Sigmoid colon (tissue), 7 donors: ENCODE measurements around the gene GPR55. TPM values are rescaled to one million over a fixed set of nuclear protein-coding genes. Genes with fewer than 3 reads are reported as not detected.

Experiments used
- DNase-seq: peaks from one replicate; pipeline ENCODE4 v3.0.0-alpha.2; 2019
- H3K27ac ChIP-seq, 4 donors: fragments of 200-600 bp; sonication (generic); one replicate each; pipeline ENCODE4 v1.5.1; 2016 to 2019; ENCODE audit warnings: mild to moderate bottlenecking in 1 of 4
- H3K27me3 ChIP-seq, 3 donors: fragments of 200-600 bp; sonication (generic); one replicate each; pipeline ENCODE4 v1.5.1; 2019; ENCODE audit warnings: mild to moderate bottlenecking in 1 of 3
- H3K36me3 ChIP-seq, 4 donors: fragments of 200-600 bp; sonication (generic); one replicate each; pipeline ENCODE4 v1.5.1; 2016 to 2019
- H3K4me1 ChIP-seq, 4 donors: fragments of 200-600 bp; sonication (generic); one replicate each; pipeline ENCODE4 v1.5.1; 2017 to 2019
- H3K4me3 ChIP-seq, 4 donors: fragments of 200-600 bp; sonication (generic); one replicate each; pipeline ENCODE4 v1.5.1; 2017 to 2019; ENCODE audit warnings: mild to moderate bottlenecking in 2 of 4, moderate library complexity in 1 of 4
- H3K9me3 ChIP-seq, 4 donors: fragments of 200-600 bp in 3 of 4; sonication (generic) in 3 of 4; one replicate each; pipeline versions ENCODE4 v1.5.1 to v1.6.1; 2013 to 2019
- EP300 ChIP-seq, 4 donors: sonication (generic); formaldehyde crosslinking; IDR thresholded peaks; one replicate each; pipeline ENCODE4 v1.6.1; 2017; ENCODE audit warnings: antibody characterized with exemption in 4 of 4
- POLR2A ChIP-seq, 2 donors: fragments of 450-650 bp; IDR thresholded peaks; one replicate each; pipeline ENCODE4 v1.6.1; 2016; ENCODE audit warnings: antibody characterized with exemption in 2 of 2, mild to moderate bottlenecking in 2 of 2, moderate library complexity in 2 of 2
- POLR2AphosphoS5 ChIP-seq, 4 donors: sonication (generic); formaldehyde crosslinking; IDR thresholded peaks; one replicate each; pipeline ENCODE4 v1.6.1; 2017; ENCODE audit warnings: antibody characterized with exemption in 4 of 4
- WGBS, 2 donors: extraction: QIAGEN DNeasy Blood & Tissue Kit; methylation state at CpG; one replicate each; pipeline ENCODE4 v1.1.7; 2013; 5-methylcytosine and 5-hydroxymethylcytosine counted together
- intact Hi-C: fragments of 100-400 bp; cut with DNase I; formaldehyde crosslinking; loops from one replicate; pipeline ENCODE4 v1.15.1; 2023
- polyA plus RNA-seq, 3 donors: library from polyadenylated mRNA; stranded (reverse); fragments of 200-250 nt; gene quantifications; one replicate each; pipeline ENCODE4 v1.2.3, GENCODE V29; 2013
- total RNA-seq, 4 donors: library from RNA; depleted of rRNA; stranded (reverse); fragments of >200 nt; gene quantifications; one replicate each; pipeline ENCODE4 v1.1.0, GENCODE V29; 2016
- TF ChIP-seq, protein P1 (sequence below), 4 experiments: fragments of 450-650 bp in 3 of 4; fragments of 200-600 bp in 1 of 4; IDR thresholded peaks; one replicate each; pipeline ENCODE4 v1.5.1; 2016 to 2019; ENCODE audit warnings: antibody characterized with exemption in 4 of 4, mild to moderate bottlenecking in 3 of 4, moderate library complexity in 2 of 4
- donor health status: healthy with polysubstance abuse.
- donor health status: Bipolar disorder and iron deficiency.
- donor health status: healthy.

Gene GPR55
- total and polyA plus RNA-seq, 7 donors, result 0.23 to 1.4 TPM; not detected in 5

DNA sequence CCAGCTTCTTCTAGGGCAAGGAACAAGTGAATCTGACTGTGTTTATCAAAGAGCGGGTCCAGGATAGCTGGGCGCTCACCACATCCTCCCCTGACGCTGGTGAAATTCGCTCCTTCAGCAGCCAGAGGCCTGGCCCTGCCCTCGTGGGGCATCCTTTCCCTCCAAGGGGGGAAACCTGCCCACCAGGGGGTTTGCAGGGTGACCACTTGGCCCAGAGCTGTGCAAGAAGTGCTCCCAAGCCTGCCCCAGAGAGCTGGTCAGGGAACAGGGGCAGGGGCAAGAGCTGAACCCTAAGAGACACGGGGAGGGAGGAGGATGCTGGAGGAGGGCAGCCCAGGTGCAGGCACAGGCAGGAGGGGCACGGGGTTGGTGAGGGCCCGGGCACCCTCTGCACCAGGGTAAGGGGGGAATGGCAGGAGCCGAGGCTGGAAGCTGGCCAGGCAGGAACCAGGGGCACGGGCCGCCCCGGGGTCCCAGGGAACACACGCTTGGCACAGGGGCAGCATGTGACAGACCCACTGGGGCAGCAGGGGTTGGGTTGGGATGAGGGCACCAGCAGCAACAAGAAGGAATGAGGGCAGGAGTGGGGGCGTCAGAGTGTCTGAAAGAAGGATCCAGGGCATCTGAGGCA lies 2.8 kb upstream of the GPR55 start:
- Histone ChIP-seq H3K27me3 (no peaks in the 10 kb centered on the region), H3K4me3 (no peak overlapping the region), H3K36me3 (no peaks in the 10 kb centered on the region), H3K27ac (no peak overlapping the region), H3K4me1 (peaks cover 0 to 6% (median 0%) of the 10 kb centered on the region in 4 donors), H3K9me3 (no peaks in the 10 kb centered on the region)
- intact Hi-C loops, result no loop called here
- TF ChIP-seq, protein P1, sequence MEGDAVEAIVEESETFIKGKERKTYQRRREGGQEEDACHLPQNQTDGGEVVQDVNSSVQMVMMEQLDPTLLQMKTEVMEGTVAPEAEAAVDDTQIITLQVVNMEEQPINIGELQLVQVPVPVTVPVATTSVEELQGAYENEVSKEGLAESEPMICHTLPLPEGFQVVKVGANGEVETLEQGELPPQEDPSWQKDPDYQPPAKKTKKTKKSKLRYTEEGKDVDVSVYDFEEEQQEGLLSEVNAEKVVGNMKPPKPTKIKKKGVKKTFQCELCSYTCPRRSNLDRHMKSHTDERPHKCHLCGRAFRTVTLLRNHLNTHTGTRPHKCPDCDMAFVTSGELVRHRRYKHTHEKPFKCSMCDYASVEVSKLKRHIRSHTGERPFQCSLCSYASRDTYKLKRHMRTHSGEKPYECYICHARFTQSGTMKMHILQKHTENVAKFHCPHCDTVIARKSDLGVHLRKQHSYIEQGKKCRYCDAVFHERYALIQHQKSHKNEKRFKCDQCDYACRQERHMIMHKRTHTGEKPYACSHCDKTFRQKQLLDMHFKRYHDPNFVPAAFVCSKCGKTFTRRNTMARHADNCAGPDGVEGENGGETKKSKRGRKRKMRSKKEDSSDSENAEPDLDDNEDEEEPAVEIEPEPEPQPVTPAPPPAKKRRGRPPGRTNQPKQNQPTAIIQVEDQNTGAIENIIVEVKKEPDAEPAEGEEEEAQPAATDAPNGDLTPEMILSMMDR (IDR thresholded peaks at IDR 0.05), result no peak
- no peak for TF ChIP-seq EP300 (IDR thresholded peaks at IDR 0.05)
- no peak for TF ChIP-seq POLR2A (IDR thresholded peaks at IDR 0.05)
- TF ChIP-seq POLR2AphosphoS5 (IDR thresholded peaks at IDR 0.05), result no peak
- WGBS, 2 donors, result 87 to 88% methylated on average over 14 of the region's 14 CpGs
- DNase-seq, result peak; percentile 62

DNA sequence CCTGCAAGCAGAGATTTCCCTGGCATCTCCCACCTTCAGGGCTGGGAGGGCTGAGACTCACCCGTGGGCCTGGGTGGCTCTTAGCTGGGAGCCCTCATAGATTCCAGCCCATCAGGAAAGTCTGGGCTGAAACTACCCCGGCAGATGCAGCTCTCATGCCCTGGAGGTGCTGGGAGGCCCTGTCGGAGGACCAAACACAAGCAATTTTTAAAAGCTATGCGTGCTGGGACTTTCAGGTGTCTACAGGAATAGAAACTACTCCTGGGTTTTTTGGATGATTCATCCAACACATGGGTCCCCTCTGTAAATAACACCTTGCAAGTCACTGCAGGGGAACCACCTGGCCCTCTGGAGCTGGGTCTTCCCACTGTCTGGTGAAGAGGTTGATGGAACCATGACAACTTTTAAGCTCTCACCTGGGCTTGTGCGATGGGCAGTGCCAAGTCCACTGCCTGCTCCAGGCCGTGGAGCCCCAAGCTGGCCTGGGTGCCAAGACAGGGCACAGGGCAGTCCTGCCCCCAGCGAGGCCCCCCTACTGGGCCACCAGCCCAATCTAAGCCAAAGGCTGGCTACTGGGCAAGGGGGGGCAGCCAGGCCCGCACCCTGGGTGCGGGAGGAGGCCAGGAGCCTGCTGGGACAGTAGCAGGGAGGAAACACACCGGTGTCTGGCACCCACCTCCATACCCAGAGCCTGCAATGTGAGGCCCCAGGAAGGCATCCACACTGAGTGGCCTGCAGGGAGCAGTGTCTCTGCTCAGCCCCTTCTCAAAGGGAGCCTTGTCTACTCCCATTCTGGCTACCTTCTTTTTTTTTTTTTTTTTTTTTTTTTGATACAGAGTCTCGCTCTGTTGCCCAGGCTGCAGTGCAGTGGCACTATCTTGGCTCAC lies 1.1 kb upstream of the GPR55 start:
- 88 to 89% methylated on average over 11 of the region's 11 CpGs for WGBS, 2 donors
- no peaks in the 10 kb centered on the region for H3K4me1 ChIP-seq
- H3K27me3 ChIP-seq, result no peaks in the 10 kb centered on the region
- no peaks in the 10 kb centered on the region for H3K36me3 ChIP-seq
- peak; percentile 42 for DNase-seq
- H3K9me3 ChIP-seq, result no peaks in the 10 kb centered on the region
- TF ChIP-seq, protein P1 (IDR thresholded peaks at IDR 0.05), result no peak
- TF ChIP-seq POLR2A (IDR thresholded peaks at IDR 0.05) (no peak), POLR2AphosphoS5 (IDR thresholded peaks at IDR 0.05) (no peak), EP300 (IDR thresholded peaks at IDR 0.05) (no peak)
- H3K27ac ChIP-seq, result no peak overlapping the region
- intact Hi-C loops, result no loop called here
- H3K4me3 ChIP-seq, result no peak overlapping the region

DNA sequence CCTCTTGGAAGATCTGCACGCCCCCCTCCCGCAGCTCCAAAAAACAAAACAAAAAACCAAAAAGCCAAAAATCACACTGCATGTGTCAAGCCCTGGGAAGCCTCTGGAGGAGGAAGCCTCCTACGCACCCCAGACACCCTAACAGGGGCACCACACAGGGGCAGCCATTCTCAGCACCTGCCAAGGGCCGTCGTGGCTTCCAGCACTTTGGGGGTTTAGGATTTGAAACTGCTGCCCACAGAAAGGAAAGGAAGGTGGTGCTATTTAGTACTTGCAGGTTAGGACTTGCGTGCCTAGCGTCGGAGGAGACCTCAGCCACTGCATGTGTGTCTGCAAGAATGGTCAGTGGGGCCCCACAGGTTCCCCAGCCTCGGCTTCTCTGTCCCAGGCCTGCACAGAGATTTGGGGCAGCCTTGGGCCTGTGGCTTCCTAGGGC lies 419 bp upstream of the GPR55 start:
- WGBS, 2 donors, result 69 to 75% methylated on average over 9 of the region's 9 CpGs
- Histone ChIP-seq H3K4me3 (no peak overlapping the region), H3K4me1 (no peaks in the 10 kb centered on the region), H3K9me3 (no peaks in the 10 kb centered on the region), H3K27me3 (no peaks in the 10 kb centered on the region), H3K36me3 (no peaks in the 10 kb centered on the region), H3K27ac (no peak overlapping the region)
- DNase-seq, result peak; percentile 41
- intact Hi-C loops, result no loop called here
- TF ChIP-seq POLR2A (IDR thresholded peaks at IDR 0.05) (no peak), POLR2AphosphoS5 (IDR thresholded peaks at IDR 0.05) (no peak), EP300 (IDR thresholded peaks at IDR 0.05) (no peak)
- TF ChIP-seq, protein P1 (IDR thresholded peaks at IDR 0.05), result no peak

DNA sequence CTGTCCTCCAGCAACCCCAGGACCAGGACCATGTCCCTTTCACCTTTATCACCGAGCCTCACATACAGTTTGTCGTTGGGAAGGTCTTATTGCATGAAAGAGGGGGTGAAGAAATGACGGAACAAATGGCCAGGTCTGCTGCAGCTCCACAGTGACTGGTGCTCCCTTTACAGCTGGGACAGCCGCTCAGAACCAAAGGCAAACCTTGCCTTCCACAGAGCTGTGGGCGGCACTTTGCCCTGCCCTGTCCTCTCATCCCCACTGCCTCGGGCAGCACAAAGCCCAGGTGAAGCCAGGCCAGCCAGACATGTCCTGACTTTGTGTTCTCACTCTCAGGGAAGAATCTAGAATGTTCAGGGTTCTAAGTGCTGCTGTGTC lies 961 bp downstream of the GPR55 start:
- Histone ChIP-seq H3K9me3 (no peaks in the 10 kb centered on the region), H3K27me3 (no peaks in the 10 kb centered on the region), H3K4me3 (no peak overlapping the region), H3K4me1 (no peaks in the 10 kb centered on the region), H3K36me3 (no peaks in the 10 kb centered on the region), H3K27ac (no peak overlapping the region)
- peak; percentile 38 for DNase-seq
- TF ChIP-seq POLR2AphosphoS5 (IDR thresholded peaks at IDR 0.05) (no peak), POLR2A (IDR thresholded peaks at IDR 0.05) (no peak), EP300 (IDR thresholded peaks at IDR 0.05) (no peak)
- TF ChIP-seq, protein P1 (IDR thresholded peaks at IDR 0.05), result no peak
- 59 to 84% methylated on average over 6 of the region's 6 CpGs for WGBS, 2 donors
- intact Hi-C loops, result no loop called here
